ENCODE results near the gene IFNGR2.

DNA sequence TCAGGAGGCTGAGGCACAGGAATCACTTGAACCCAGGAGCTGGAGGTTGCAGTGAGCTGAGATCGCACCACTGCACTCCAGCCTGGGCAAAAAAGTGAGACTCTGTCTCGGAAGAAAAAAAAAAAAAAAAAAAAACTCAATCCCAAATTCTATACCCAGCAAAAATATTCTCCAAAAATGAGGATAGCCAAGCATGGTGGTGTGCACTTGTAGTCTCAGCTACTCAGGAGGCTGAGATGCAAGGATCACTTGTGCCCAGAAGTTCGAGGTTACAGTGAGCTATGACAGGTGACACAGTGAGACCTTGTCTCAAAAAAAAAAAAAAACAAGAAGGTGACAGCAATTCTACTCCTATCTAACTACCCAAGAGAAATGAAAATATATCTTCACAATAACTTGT, 70.1 kb downstream of the IFNGR2 start:
- no peak for TF ChIP-seq FOSB (CRISPR knock-in tag; IDR thresholded peaks at IDR 0.05)
- no peak for TF ChIP-seq HDAC2 (IDR thresholded peaks at IDR 0.05)
- TF ChIP-seq, protein P1, sequence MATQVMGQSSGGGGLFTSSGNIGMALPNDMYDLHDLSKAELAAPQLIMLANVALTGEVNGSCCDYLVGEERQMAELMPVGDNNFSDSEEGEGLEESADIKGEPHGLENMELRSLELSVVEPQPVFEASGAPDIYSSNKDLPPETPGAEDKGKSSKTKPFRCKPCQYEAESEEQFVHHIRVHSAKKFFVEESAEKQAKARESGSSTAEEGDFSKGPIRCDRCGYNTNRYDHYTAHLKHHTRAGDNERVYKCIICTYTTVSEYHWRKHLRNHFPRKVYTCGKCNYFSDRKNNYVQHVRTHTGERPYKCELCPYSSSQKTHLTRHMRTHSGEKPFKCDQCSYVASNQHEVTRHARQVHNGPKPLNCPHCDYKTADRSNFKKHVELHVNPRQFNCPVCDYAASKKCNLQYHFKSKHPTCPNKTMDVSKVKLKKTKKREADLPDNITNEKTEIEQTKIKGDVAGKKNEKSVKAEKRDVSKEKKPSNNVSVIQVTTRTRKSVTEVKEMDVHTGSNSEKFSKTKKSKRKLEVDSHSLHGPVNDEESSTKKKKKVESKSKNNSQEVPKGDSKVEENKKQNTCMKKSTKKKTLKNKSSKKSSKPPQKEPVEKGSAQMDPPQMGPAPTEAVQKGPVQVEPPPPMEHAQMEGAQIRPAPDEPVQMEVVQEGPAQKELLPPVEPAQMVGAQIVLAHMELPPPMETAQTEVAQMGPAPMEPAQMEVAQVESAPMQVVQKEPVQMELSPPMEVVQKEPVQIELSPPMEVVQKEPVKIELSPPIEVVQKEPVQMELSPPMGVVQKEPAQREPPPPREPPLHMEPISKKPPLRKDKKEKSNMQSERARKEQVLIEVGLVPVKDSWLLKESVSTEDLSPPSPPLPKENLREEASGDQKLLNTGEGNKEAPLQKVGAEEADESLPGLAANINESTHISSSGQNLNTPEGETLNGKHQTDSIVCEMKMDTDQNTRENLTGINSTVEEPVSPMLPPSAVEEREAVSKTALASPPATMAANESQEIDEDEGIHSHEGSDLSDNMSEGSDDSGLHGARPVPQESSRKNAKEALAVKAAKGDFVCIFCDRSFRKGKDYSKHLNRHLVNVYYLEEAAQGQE (IDR thresholded peaks at IDR 0.05) = no peak
- TF ChIP-seq, protein P2, sequence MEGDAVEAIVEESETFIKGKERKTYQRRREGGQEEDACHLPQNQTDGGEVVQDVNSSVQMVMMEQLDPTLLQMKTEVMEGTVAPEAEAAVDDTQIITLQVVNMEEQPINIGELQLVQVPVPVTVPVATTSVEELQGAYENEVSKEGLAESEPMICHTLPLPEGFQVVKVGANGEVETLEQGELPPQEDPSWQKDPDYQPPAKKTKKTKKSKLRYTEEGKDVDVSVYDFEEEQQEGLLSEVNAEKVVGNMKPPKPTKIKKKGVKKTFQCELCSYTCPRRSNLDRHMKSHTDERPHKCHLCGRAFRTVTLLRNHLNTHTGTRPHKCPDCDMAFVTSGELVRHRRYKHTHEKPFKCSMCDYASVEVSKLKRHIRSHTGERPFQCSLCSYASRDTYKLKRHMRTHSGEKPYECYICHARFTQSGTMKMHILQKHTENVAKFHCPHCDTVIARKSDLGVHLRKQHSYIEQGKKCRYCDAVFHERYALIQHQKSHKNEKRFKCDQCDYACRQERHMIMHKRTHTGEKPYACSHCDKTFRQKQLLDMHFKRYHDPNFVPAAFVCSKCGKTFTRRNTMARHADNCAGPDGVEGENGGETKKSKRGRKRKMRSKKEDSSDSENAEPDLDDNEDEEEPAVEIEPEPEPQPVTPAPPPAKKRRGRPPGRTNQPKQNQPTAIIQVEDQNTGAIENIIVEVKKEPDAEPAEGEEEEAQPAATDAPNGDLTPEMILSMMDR (IDR thresholded peaks at IDR 0.05) = no peak
- no peak for TF ChIP-seq JUNB (IDR thresholded peaks at IDR 0.05)
- no peak for TF ChIP-seq HOXA7 (CRISPR knock-in tag; IDR thresholded peaks at IDR 0.05)
- no peak for TF ChIP-seq CEBPB (IDR thresholded peaks at IDR 0.05)
- TF ChIP-seq, protein P3, sequence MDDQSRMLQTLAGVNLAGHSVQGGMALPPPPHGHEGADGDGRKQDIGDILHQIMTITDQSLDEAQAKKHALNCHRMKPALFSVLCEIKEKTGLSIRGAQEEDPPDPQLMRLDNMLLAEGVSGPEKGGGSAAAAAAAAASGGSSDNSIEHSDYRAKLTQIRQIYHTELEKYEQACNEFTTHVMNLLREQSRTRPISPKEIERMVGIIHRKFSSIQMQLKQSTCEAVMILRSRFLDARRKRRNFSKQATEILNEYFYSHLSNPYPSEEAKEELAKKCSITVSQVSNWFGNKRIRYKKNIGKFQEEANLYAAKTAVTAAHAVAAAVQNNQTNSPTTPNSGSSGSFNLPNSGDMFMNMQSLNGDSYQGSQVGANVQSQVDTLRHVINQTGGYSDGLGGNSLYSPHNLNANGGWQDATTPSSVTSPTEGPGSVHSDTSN (IDR thresholded peaks at IDR 0.05) = no peak
- no peak for TF ChIP-seq POLR2AphosphoS2 (conservative IDR thresholded peaks at IDR 0.05; ENCODE audit: low read length)
- TF ChIP-seq, protein P4, sequence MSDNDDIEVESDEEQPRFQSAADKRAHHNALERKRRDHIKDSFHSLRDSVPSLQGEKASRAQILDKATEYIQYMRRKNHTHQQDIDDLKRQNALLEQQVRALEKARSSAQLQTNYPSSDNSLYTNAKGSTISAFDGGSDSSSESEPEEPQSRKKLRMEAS (IDR thresholded peaks at IDR 0.05) = no peak
- TF ChIP-seq EHMT2 (IDR thresholded peaks at IDR 0.05; ENCODE audit: low read depth) = no peak
